GM18909 (cell line): ENCODE results near the gene EMILIN3.

Source experiments
- ATAC-seq: cut with Tn5 transposase; IDR thresholded peaks from one replicate; pipeline ENCODE4 v1.9.1; 2021; ENCODE audit warnings: mild to moderate bottlenecking; ENCODE audit not compliant: unreplicated experiment, poor library complexity

EMILIN3 gene

GRCh38 chr20:41365777-41366545, 657 bp downstream of the EMILIN3 start:
- ATAC-seq, result no peak

GRCh38 chr20:41364967-41365765, 1.5 kb downstream of the EMILIN3 start:
- ATAC-seq, result no peak

GRCh38 chr20:41364236-41364855, 2.3 kb downstream of the EMILIN3 start:
- no peak for ATAC-seq

- ATAC-seq, result no peak
Measured at GRCh38 chr20:41363601-41364000, 3.0 kb downstream of the EMILIN3 start.

- no peak for ATAC-seq
Measured at GRCh38 chr20:41362748-41363140, 3.9 kb downstream of the EMILIN3 start.

- no peak for ATAC-seq
Measured at GRCh38 chr20:41361757-41362747, 4.6 kb downstream of the EMILIN3 start.

GRCh38 chr20:41360831-41361756, 5.5 kb downstream of the EMILIN3 start:
- ATAC-seq, result no peak

- ATAC-seq, result no peak
Measured at GRCh38 chr20:41359541-41360011, 7.0 kb downstream of the EMILIN3 start.

GRCh38 chr20:41358717-41359116, 7.9 kb downstream of the EMILIN3 start:
- ATAC-seq, result no peak

GRCh38 chr20:41358230-41358629, 8.4 kb downstream of the EMILIN3 start:
- ATAC-seq, result no peak

GRCh38 chr20:41357424-41358163, 9.0 kb downstream of the EMILIN3 start:
- ATAC-seq, result no peak

- no peak for ATAC-seq
Measured at GRCh38 chr20:41356951-41357350, 9.7 kb downstream of the EMILIN3 start.

GRCh38 chr20:41355598-41356203, 10.9 kb downstream of the EMILIN3 start:
- no peak for ATAC-seq

GRCh38 chr20:41355192-41355591, 11.4 kb downstream of the EMILIN3 start:
- no peak for ATAC-seq

GRCh38 chr20:41353530-41353929, 13.1 kb downstream of the EMILIN3 start:
- no peak for ATAC-seq

GRCh38 chr20:41352666-41353065, 14.0 kb downstream of the EMILIN3 start:
- ATAC-seq, result no peak

GRCh38 chr20:41352106-41352505, 14.5 kb downstream of the EMILIN3 start:
- ATAC-seq, result no peak
